ENCODE measurements around the gene MAS1. TPM values are rescaled to one million over a fixed set of nuclear protein-coding genes. Genes with fewer than 3 reads are reported as not detected.

The MAS1 gene
- total RNA-seq, 1 experiment from 2014 or later = not detected

DNA sequence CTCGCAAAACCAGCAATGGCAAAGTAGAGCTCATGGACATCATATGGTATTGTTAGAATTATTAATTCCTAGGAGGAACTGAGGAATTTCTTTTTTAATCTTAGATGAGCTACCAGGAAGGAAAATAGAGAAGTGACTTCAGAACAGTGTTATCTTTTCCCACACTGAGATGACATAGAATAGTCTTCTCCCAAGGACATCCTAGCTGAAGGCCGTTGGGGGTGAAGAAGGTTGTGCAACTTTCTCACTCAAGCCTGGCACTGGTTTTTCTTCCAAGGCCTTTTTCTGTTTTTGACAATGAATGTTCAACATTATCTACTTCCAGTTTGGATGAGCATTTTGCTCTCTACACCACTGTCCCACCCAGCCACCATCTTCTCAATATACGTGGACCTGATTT is 35.8 kb upstream of the MAS1 start:
- BruUV-seq (replicated peaks) = no TSS peak
- in situ Hi-C loops (cut with HindIII; ENCODE audit: low pct_unique_long_range_greater_than_20kb, low sequenced_read_pairs) = no loop called here
- H3K9me3 ChIP-seq (ENCODE audit: control insufficient read depth, insufficient read depth, low read depth, low read length) = no peaks in the 10 kb centered on the region
- DNase-seq (ENCODE audit: low read depth, low spot score) = no peak
- ATAC-seq = no peak
- H3K4me3 ChIP-seq (ENCODE audit: low read depth in 2 of 2, low read length in 2 of 2) = no peak overlapping the region
- ChIA-PET POLR2A (no interaction called here), CTCF (no interaction called here)
- H3K4me1 ChIP-seq (ENCODE audit: control insufficient read depth, insufficient read depth, low read length) = peaks cover 5% of the 10 kb centered on the region; the same call in 1 of the 2 replicates
- no peak overlapping the region for H3K27ac ChIP-seq (ENCODE audit: low read length)
- intact Hi-C loops (cut with micrococcal nuclease; ENCODE audit: unreplicated experiment) = no loop called here
- no peaks in the 10 kb centered on the region for H3K27me3 ChIP-seq (ENCODE audit: control insufficient read depth, insufficient read depth, low read length)
- no peaks in the 10 kb centered on the region for H3K36me3 ChIP-seq (ENCODE audit: control insufficient read depth, insufficient read depth, low read length)
- TF ChIP-seq POLR2AphosphoS5 (IDR thresholded peaks at IDR 0.05; ENCODE audit: low read depth, low read length) = no peak
- no peak for TF ChIP-seq TCF7L2 (IDR thresholded peaks at IDR 0.05; ENCODE audit: low read depth, low read length)
- TF ChIP-seq SIN3A (IDR thresholded peaks at IDR 0.05; ENCODE audit: borderline replicate concordance, insufficient read depth, low read depth, low read length) = no peak
- TF ChIP-seq, protein P1, sequence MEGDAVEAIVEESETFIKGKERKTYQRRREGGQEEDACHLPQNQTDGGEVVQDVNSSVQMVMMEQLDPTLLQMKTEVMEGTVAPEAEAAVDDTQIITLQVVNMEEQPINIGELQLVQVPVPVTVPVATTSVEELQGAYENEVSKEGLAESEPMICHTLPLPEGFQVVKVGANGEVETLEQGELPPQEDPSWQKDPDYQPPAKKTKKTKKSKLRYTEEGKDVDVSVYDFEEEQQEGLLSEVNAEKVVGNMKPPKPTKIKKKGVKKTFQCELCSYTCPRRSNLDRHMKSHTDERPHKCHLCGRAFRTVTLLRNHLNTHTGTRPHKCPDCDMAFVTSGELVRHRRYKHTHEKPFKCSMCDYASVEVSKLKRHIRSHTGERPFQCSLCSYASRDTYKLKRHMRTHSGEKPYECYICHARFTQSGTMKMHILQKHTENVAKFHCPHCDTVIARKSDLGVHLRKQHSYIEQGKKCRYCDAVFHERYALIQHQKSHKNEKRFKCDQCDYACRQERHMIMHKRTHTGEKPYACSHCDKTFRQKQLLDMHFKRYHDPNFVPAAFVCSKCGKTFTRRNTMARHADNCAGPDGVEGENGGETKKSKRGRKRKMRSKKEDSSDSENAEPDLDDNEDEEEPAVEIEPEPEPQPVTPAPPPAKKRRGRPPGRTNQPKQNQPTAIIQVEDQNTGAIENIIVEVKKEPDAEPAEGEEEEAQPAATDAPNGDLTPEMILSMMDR (IDR thresholded peaks at IDR 0.05) = no peak

DNA sequence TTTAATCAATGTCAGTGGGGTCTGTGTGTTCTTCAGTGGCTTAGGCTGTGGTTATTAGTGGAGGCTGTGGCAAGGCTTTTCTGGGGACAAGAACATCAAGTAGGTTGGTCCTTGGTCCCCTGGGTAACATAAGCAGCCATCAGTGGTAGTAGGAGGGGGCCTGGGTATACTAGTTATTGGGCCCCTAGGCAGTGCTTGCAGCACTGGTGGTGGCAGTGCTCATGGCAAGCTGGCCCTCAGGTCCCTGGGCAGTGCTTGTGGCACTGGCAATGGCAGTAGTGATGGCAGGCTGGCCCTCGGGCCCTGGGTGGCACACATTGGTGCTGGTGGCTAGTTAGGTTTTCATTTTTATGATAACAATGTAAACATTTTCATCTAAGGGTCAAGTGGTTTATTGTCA is 32.5 kb upstream of the MAS1 start:
- Histone ChIP-seq H3K9me3 (ENCODE audit: control insufficient read depth, insufficient read depth, low read depth, low read length) (no peaks in the 10 kb centered on the region), H3K4me1 (ENCODE audit: control insufficient read depth, insufficient read depth, low read length) (no peaks in the 10 kb centered on the region), H3K27me3 (ENCODE audit: control insufficient read depth, insufficient read depth, low read length) (0 out of 2 replicates have a peak, but pooled peaks cover 2% of the 10 kb centered on the region), H3K36me3 (ENCODE audit: control insufficient read depth, insufficient read depth, low read length) (no peaks in the 10 kb centered on the region), H3K27ac (ENCODE audit: low read length) (no peak overlapping the region), H3K4me3 (ENCODE audit: low read depth in 2 of 2, low read length in 2 of 2) (no peak overlapping the region)
- intact Hi-C loops (cut with micrococcal nuclease; ENCODE audit: unreplicated experiment) = no loop called here
- BruUV-seq (replicated peaks) = no TSS peak
- no peak for ATAC-seq
- DNase-seq (ENCODE audit: low read depth, low spot score) = no peak
- POLR2A ChIA-PET = no interaction called here
- CTCF ChIA-PET = interaction anchor here (0.5 kb wide), 1 partner anchor 23 kb away, joined by 5 read pairs; no protein-coding TSS in a partner anchor
- TF ChIP-seq, protein P1 (IDR thresholded peaks at IDR 0.05) = no peak
- TF ChIP-seq SIN3A (IDR thresholded peaks at IDR 0.05; ENCODE audit: borderline replicate concordance, insufficient read depth, low read depth, low read length) = no peak
- TF ChIP-seq, protein P2, sequence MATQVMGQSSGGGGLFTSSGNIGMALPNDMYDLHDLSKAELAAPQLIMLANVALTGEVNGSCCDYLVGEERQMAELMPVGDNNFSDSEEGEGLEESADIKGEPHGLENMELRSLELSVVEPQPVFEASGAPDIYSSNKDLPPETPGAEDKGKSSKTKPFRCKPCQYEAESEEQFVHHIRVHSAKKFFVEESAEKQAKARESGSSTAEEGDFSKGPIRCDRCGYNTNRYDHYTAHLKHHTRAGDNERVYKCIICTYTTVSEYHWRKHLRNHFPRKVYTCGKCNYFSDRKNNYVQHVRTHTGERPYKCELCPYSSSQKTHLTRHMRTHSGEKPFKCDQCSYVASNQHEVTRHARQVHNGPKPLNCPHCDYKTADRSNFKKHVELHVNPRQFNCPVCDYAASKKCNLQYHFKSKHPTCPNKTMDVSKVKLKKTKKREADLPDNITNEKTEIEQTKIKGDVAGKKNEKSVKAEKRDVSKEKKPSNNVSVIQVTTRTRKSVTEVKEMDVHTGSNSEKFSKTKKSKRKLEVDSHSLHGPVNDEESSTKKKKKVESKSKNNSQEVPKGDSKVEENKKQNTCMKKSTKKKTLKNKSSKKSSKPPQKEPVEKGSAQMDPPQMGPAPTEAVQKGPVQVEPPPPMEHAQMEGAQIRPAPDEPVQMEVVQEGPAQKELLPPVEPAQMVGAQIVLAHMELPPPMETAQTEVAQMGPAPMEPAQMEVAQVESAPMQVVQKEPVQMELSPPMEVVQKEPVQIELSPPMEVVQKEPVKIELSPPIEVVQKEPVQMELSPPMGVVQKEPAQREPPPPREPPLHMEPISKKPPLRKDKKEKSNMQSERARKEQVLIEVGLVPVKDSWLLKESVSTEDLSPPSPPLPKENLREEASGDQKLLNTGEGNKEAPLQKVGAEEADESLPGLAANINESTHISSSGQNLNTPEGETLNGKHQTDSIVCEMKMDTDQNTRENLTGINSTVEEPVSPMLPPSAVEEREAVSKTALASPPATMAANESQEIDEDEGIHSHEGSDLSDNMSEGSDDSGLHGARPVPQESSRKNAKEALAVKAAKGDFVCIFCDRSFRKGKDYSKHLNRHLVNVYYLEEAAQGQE (IDR thresholded peaks at IDR 0.05; ENCODE audit: insufficient read depth in 1 of 2, low read depth in 2 of 2, low read length in 1 of 2) = no peak
- no peak for TF ChIP-seq POLR2AphosphoS5 (IDR thresholded peaks at IDR 0.05; ENCODE audit: low read depth, low read length)
- TF ChIP-seq TCF7L2 (IDR thresholded peaks at IDR 0.05; ENCODE audit: low read depth, low read length) = no peak
- in situ Hi-C loops (cut with HindIII; ENCODE audit: low pct_unique_long_range_greater_than_20kb, low sequenced_read_pairs) = no loop called here
